MM.1S (cell line): Measurements from ENCODE around the gene PRKCSH.

Source experiments
- CTCF ChIP-seq: fragments of 300-600 bp; sonication (generic); IDR thresholded peaks from 2 replicates; pipeline ENCODE4 v1.5.1; 2016; ENCODE audit warnings: antibody characterized with exemption, low read length, mixed read lengths
- EZH2 ChIP-seq: fragments of 300-600 bp; sonication (generic); optimal IDR thresholded peaks from 2 replicates; pipeline ENCODE3; 2017; ENCODE audit warnings: low read depth, mild to moderate bottlenecking, antibody characterized with exemption, low read length, mixed read lengths
- EZH2phosphoT487 ChIP-seq: fragments of 300-600 bp; sonication (generic); IDR thresholded peaks from 2 replicates; pipeline ENCODE4 v1.6.1; 2018; ENCODE audit warnings: antibody characterized with exemption, low read length

GRCh38 chr19:11478167-11479089 lies 43.0 kb downstream of the PRKCSH start:
- TF ChIP-seq EZH2 (no peak), CTCF (no peak), EZH2phosphoT487 (no peak)
